GM19463 (cell line): Measurements from ENCODE around the gene PLCH1.

Experiments used
- ATAC-seq: cut with Tn5 transposase; IDR thresholded peaks from one replicate; pipeline ENCODE4 v1.9.1; 2021; ENCODE audit warnings: mild to moderate bottlenecking, moderate library complexity; ENCODE audit not compliant: unreplicated experiment

PLCH1 gene

DNA sequence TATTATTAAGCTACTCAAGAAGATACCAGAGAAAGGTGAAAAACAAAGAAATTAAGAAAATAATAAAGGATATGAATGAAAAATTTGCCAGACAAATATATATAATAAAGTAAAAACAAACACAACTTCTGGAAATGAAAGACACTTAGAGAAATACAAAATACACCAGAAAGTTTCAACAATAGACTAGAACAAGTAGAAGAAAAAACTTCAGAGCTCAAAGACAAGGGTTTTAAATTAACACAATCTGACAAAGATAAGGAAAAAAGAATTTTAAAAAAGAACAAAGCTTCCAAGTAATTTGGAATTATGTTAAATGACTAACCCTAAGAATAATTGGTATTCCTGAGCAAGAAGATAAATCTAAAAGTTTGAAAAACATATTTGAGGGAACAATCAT lies 135.3 kb downstream of the PLCH1 start:
- ATAC-seq = no peak

DNA sequence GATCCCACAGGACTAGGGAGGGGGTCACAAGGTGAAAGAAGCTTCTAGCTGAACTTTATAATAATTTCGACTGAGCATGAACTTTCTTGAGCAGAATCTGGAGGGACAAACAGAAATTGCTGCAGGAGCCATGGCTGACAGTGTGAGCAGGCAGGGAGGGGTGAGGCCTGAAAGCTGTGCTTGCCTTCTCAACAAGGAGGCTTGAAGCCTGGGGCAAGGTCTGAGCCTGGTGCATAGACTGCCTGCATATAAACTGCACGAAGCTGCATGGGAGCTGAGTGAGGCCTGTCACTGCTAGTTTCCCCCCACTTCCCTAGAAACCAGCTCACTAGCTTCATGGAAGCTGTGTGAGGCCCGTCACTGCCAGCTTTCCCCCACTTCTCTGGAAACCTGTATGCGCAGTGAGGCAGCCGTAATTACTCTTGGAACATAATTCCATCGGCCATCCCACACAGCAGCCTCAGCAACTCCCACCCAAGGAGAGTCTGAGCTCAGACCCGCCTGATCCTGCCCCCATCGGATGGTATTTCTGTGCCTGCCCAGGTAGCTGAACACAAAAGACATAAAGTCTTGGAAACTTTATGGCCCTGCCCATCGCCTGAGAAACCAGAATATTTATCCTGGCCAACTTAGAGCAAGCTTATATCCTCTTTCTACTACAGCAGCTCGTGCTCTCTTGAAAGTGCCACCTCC lies 136.5 kb downstream of the PLCH1 start:
- no peak for ATAC-seq

DNA sequence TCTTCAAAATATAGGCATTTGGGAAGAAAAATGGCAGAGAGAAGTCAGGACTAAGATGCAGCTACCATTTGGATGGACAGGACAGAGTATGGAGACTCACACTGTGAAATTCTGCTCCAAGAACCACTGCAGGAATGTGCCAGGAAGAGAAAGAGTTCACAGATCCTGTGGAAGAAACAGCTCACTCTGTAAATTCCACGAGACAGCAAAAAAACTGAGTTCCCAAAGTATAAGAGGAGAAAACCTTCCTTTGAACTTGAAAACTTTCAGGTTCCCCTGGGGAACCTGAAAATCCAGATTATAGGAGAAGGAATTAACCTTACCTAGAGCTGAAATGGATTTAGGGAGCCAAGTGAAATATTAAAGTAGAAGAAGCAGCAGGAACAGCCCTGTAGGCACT lies 137.1 kb downstream of the PLCH1 start:
- ATAC-seq = no peak

DNA sequence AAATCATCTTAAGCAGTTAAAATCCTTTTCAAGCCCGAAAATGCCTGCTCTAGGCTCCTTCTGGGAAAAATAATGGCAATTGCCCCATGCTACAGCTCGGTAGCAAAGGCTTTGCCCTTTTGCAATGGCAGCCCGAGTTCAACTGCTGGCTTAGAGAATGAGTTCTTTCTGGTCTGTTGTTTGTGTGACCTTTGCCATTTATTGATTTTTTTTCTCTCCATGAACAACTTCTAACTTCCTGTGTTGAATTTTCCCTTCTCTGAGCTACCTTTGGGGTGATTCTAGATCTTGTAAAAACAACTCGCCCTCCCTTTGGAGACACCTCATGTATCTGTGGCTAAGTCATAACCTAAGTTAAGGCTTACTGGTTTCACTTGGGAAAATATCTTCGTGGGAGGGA lies 139.3 kb downstream of the PLCH1 start:
- no peak for ATAC-seq

DNA sequence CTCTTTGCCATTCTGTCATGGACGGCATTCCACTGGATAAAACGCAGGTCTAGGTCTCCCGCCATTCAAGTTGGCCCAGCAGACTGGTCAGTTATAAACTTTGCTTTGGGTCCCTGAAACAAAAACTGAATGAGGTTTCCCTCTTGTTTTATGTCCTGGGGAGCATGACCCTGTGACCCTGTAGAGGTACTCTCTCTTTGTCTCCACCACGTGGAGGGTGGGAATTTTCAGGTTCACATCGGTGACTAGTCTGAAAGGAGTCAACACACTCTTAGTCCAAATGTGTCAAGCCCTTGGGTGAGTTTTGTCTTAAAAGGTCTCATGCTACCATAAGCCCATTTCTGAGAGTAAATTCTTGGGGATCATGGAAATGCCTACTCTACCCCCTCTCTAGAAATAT lies 139.9 kb downstream of the PLCH1 start:
- ATAC-seq = no peak

DNA sequence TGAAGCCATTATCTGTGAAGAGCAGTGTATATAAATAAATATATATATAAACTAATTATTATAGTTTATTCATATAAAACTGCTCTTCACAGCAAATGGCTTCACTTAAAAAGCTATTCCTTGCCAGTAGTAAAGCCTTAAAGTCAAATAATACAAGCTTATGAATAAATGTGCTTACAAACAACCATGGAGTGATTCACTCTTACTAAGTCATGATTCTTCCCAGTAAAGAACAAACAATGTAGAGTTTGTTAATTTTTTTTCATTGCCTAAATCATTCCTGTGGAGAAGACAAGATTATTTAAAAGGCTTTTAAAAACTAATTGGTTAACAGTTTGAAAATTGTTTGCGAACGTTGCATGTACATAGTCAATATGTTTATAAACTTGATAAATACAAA lies 140.7 kb downstream of the PLCH1 start:
- no peak for ATAC-seq

DNA sequence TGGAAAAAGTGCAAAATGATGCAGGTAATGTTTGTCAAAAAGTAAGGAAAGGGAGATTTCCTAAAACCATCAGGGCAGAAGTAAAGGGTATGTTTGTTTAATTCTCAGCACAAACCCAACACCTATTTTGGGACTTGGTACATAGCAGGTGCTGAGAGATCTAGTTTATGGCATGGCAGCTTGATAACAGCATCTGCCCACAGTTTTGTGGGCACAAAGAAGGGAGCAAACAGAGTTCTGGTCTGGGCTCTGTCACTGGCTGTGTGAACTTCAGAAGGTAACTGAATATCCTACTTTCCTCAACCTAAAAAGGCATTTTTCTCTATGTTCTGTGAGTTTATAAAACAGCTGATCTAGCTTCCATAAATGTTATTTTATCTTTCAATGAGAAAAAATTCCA lies 141.6 kb downstream of the PLCH1 start:
- ATAC-seq = no peak

DNA sequence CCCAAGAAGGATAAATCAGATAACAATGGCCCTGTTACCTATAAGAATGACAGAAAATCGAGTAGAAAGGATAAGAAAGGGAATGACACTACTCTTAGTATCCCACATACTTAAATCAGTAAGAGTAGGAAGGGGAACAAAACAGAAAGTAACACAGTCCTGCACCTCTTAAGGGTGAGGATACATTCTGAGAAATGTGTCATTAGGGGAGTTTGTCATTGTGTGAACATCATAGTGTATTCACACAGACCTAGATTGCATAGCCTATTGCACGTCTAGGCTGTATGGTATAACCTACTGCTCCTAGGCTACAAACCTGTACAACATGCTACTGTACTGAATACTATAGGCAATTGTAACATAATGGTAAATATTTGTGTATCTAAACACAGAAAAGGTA lies 142.6 kb downstream of the PLCH1 start:
- no peak for ATAC-seq

DNA sequence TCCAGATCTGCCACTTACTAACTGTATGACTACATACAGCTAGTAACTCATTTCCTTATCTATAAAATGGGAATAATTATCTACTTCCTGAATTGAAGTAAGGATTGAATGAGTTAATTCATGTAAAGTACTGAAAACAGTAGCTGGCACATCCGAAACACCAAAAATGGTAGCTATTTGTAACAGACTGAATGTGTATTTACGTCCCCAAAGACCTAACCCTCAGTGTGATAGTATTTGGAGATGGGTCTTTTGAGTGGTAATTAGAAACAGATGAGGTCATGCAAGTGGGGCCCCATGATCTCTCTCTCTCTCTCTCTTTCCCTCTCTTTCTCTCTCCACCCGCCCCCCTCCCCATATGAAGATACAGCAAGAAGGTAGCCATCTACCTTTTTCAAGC lies 146.2 kb downstream of the PLCH1 start:
- no peak for ATAC-seq

DNA sequence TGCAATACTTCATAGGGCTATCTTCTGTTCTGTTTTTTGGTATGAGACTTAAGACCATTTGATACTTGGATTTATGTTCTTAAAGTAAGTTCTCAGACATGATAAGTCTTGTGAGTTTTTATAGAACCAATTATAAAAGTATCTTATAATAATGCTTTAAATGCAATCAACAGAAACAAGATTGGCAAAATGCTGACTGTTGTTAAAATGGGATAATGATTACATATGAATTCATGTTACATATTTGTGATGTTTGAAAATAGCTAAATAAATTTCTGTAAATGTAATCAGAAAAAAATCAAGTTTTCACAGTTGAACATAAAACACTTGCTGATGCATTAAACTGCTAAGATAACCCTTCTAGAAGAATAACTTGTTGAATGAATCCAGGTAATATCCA lies 148.3 kb downstream of the PLCH1 start:
- ATAC-seq = no peak

DNA sequence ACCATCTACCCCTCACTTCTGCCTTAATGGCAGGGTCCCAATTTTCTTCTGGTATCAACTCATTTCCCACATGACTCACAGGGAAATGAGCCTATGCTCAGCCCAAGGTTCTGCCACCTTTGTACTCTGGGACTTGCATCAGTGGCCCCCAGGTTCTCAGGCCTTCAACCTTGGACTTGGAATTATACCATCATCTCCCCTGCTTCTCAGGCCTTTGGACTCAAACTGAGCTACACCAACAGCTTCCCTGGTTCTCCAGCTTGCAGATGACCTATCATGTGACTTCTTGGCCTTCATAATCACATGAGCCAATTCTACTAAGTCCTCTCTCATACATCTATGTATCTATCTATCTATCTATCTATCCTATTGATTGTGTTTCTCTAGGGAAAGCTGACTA lies 149.5 kb downstream of the PLCH1 start:
- ATAC-seq = no peak

DNA sequence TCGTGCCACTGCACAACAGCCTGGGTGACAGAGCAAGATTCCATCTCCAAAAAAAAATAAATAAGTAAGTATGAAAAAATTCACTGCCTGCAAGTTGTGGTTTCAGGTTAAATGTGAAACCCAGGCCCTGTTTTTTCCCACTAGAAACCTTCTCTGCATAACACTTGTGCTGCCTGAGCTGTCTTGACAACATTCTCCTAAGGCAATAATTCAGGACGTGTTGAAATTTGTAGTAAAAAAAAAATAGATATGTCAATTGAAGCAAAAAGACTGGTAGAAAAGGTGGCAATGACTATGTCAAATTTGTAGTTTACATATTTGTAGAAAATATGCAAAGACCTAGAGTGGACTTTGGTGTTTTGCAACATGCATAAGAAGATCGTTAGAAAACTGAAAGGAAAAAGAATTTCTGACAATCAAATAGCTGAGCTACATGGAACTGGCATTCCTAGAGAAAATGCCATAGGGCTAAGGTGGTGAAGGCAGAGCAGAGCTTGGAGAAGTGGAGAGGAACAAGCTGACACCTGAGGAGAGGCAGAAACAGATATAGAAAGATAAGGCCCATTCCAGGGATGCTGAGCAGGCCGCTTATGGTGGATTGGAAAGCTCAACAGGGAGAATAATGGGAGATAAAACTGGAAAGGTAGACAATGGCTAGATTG lies 150.2 kb downstream of the PLCH1 start:
- no peak for ATAC-seq

DNA sequence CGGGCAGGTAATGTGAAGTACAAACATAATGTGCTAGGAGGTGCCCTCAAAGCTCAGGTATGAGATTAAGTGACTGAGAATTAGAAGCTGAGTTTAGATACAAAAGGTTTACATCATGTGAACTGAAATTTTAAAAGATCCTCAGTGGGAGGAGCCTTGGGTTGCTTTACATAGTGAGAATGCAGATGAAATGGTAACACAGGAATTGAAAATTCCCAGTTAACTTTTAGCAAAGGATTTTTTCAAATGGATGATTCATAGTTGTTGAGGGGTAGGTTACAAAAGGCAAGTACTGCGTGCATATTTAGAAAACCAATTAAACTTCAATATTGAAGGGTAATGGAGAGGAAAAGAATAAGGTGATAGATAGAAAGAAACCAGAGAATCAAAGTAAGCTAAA lies 157.3 kb downstream of the PLCH1 start:
- no peak for ATAC-seq

DNA sequence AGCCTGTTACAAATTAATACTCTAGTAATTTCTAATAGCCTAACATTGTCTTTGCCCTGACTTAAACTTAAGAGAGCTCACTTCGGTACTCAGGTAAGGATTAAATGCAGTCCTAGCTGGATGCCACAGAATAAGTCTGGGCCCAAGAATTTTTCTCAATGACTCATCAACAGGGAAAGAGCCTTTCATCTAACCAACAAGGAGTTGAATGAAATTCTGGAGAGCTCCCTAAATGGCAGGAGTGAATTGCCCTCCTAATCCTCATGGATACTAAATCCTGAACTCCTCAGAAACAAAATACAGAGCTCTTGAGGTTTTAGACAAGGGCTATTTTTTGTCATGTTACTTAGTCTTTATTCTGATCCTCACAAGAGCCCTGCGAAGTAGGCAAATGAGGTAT lies 159.5 kb downstream of the PLCH1 start:
- ATAC-seq = no peak

DNA sequence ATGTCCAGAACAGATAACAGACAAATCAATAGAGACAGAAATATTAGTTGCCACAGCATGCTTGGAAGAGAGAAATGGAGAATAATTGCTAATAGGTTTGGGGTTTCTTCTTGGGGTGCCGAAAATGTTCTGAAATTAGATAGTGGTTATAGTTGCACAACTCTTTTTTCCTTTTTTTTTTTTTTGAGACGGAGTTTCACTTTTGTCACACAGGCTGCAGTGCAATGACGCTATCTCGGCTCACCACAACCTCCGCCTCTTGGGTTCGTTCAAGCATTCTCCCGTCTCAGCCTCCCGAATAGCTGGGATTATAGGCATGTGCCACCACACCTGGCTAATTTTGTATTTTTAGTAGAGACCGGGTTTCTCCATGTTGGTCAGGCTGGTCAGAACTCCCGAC lies 163.3 kb downstream of the PLCH1 start:
- no peak for ATAC-seq

DNA sequence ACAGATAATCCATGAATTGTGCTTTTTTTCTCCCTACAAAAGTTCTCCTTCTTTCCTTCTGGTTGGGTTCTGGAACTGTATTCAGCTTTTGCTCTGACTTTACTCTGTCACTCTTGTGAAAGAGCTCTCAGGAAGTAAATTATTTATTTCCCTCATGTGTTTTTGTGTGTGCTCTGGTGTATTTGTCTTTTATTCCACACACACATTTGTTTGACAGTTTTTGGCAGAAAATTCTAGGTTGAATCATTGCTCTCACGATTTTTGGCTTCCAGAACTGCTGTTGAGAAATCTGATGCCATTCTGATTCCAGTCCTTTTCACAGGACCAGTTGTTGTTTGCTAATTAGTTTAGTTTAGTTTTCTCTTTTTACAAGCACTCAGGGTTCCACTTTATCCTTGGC lies 172.8 kb downstream of the PLCH1 start:
- no peak for ATAC-seq

DNA sequence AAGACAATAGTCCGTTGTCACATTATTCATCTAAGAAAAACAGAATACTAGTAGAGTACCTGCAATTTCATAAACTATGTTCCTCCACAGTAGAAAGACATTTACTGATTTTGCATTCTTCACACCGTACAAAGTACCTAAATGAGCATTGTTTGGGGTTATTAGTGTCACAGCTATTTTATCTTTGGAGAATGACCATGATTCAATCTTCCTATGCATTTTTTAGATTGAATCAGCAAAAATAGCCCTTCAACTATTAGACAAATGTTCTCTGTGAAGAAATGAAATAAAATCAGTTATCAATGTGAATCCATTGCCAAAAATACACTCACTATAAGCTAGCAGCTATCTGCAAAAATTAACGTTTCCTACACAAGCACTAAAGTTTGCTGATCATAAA lies 176.6 kb downstream of the PLCH1 start:
- ATAC-seq = no peak

DNA sequence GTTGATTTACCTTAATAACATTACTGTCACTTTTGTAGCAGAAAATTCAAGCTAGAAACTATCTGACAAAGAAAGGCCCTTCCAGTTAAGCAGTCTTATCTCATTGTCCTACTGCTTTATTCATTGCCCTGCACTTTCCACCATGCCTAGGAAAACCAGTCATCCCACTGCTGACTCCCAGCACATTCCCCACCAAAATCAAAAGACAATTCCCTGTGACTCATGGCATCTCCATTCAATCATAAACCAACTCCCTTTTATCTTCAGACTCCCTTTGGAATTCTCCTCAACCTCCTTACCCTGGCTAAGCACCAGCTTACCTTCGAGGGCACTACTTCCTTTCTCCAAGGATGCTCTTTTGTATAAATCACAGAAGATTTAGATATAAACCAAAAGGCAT lies 184.3 kb downstream of the PLCH1 start:
- no peak for ATAC-seq

DNA sequence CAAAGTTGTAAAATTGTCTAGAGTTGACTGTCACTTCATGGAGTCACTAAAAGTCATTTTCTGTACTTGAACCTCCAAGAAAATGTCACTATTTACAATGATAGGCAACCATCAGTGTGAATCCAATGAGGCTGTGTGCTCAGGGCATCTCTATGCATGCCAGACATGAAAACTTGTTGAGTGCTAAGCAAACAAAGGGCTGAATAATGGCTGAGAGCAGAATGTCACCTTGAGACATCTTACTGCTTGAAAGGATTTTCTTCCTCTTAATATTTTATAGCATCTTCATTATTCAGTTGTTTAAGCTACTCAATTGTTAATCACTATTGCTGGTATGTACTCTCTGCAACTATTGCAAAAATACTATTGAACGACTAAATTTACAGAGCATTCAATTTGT lies 184.7 kb downstream of the PLCH1 start:
- ATAC-seq = no peak

DNA sequence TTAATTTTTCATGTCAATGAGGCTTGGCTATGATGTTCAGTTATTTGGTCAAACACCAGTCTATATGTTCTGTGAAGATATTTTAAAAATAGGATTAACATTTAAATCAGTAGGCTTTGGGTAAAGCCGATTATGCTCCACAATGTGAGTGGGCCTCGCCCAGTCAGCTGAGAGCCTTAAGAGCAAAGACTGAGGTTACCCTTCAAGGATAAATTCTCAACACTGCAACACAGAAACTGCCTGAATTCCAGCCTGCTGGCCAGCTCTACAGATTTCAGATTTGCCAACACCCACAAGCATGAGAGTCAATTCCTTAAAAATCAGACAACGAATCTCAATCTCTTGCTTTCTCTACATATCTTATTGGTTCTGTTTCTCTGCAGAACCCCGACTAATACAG lies 188.3 kb downstream of the PLCH1 start:
- ATAC-seq = no peak

DNA sequence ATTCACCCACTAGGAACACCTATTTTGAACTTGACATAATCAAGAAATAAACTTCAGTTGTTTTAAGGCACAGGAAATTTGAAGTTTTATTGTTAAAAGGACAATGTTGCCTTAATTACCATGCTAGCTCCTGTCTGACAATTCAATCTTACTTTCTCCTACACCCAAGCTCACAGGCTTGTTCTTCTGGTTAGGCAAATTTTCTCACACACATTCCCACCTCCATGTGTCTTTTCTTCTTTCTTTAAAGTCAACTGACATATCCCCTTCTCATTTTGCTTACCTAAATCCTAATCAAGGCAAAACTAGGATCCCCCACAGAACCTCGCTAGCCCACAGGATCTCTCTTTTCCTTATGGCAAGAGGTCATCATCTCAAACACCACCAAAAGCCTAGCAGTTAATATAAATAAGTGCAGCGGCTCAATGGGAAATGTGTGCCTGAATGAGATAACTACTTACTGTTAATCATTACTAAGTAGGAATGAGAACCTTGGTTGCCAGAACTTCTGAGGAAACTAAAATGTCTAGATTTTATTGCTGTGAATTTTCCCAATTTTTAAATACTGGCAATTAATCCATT lies 189.3 kb downstream of the PLCH1 start:
- ATAC-seq = peak; percentile 4

DNA sequence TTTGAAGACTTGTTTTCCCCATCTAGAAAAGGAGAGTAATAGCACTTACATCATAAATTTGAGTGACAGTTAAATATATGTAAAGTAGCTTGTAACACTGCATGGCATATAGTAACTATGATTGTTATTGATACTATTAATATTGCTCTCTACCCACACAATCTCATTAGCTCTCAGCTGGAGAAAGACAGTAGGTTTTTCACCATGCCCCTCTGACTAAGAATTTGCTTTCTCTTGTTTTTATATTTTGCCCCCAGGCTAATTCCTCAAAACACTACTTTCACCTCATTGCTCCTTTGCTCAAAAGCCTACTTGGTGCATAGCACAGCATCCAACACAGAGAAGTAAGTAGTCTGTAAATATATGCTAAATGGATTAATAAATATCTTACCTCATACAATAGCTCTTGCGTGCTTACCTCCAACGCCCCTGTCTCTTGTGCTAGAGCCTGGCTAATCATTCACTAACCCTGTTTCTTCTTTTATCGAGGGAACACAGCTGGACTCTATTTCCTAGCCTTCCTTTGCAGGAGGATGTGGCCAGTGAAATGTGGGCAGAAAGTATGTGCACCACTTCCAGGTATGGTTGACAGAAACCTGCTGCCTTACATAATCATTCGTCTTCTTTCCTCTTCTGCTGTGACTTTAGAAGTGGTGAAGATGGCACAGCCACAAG lies 190.0 kb downstream of the PLCH1 start:
- ATAC-seq = peak; percentile 75
